K562 (cell line): ENCODE measurements around the gene RIOK3. TPM values are rescaled to one million over a fixed set of nuclear protein-coding genes. Genes with fewer than 3 reads are reported as not detected.
A peak's percentile ranks its signal among the peaks of the same experiment; 100 is the strongest.

Source experiments
- CHD4 ChIP-seq: fragments of 200-600 bp; sonication (generic); IDR thresholded peaks from 3 replicates; pipeline ENCODE4 v1.6.1; 2012; ENCODE audit warnings: low read depth, mild to moderate bottlenecking, mixed read lengths, low read length, inconsistent platforms; ENCODE audit not compliant: insufficient read depth, insufficient replicate concordance, poor library complexity, severe bottlenecking
- FOSL1 ChIP-seq: fragments of 200-800 bp; sonication (Bioruptor generic); conservative IDR thresholded peaks from 2 replicates; pipeline ENCODE4 v1.6.1; 2016; ENCODE audit warnings: missing genetic modification characterization, missing compliant biosample characterization
- MED1 ChIP-seq: sonication (generic); formaldehyde crosslinking; IDR thresholded peaks from 2 replicates; pipeline ENCODE4 v1.8.1; 2023; ENCODE audit warnings: missing genetic modification reagents, borderline replicate concordance
- MTF1 ChIP-seq: fragments of 250-450 bp; sonication (Bioruptor Pico); IDR thresholded peaks from 2 replicates; pipeline ENCODE4 v1.9.0; 2021; ENCODE audit warnings: moderate library complexity, mild to moderate bottlenecking, inconsistent platforms, borderline replicate concordance
- PHF8 ChIP-seq: fragments of 200-600 bp; sonication (generic); IDR thresholded peaks from 2 replicates; pipeline ENCODE4 v1.6.1; 2012; ENCODE audit warnings: mixed run types, mild to moderate bottlenecking, inconsistent platforms, low read length, moderate library complexity, borderline replicate concordance
- RBM14 ChIP-seq: fragments of 200-400 bp; formaldehyde crosslinking; IDR thresholded peaks from 2 replicates; pipeline ENCODE4 v1.6.1; 2018; ENCODE audit warnings: low read depth, mild to moderate bottlenecking, low read length, moderate library complexity, borderline replicate concordance; ENCODE audit not compliant: insufficient read depth
- RNF2 ChIP-seq: sonication (generic); IDR thresholded peaks from 2 replicates; pipeline ENCODE4 v1.6.1; 2016
- TGIF2 ChIP-seq: sonication (generic); formaldehyde crosslinking; IDR thresholded peaks from 2 replicates; pipeline ENCODE4 v1.8.1; 2022; ENCODE audit warnings: mild to moderate bottlenecking, missing genetic modification reagents, moderate library complexity
- ZNF133 ChIP-seq: fragments of 250-450 bp; sonication (Bioruptor Pico); IDR thresholded peaks from 2 replicates; pipeline ENCODE4 v1.4.0; 2020; ENCODE audit warnings: mild to moderate bottlenecking
- ZNF830 ChIP-seq: fragments of 250-450 bp; sonication (Bioruptor Pico); IDR thresholded peaks from 2 replicates; pipeline ENCODE4 v1.5.0; 2021; ENCODE audit warnings: mild to moderate bottlenecking
- polyA plus RNA-seq, 8 experiments: library from polyadenylated mRNA; depleted of rRNA in 4 of 8; stranded (reverse) in 5 of 8; unstranded in 3 of 8; fragments of >200 nt; fragmentation: Nextera tagmentation in 2 of 8; fragmentation: Illumina TruSeq in 1 of 8; extraction: Ambion mirVana in 2 of 8; extraction: Trizol in 1 of 8; gene quantifications; 2 replicates each; pipeline versions ENCODE4 v1.2.1 to v1.2.3, GENCODE V29; 2011 to 2014; ENCODE audit warnings: inconsistent platforms in 1 of 8, missing spikeins in 1 of 8
- total RNA-seq, 7 experiments: library from RNA; depleted of rRNA in 6 of 7; stranded (reverse); fragments of >200 nt in 6 of 7; fragmentation: Illumina TruSeq in 2 of 7; extraction: Trizol in 2 of 7; gene quantifications; 2 replicates each; pipeline versions ENCODE4 v1.2.1 to v1.2.3, GENCODE V29; 2011 to 2021; ENCODE audit warnings: low replicate concordance in 1 of 7
- TF ChIP-seq, protein P1 (sequence below): fragments of 250-450 bp; sonication (Bioruptor Pico); IDR thresholded peaks from 2 replicates; pipeline ENCODE4 v1.8.0; 2022; ENCODE audit warnings: inconsistent platforms, mild to moderate bottlenecking, moderate library complexity, borderline replicate concordance
- TF ChIP-seq, protein P2 (sequence below): conservative IDR thresholded peaks from 2 replicates; pipeline ENCODE4 v1.6.1; 2011; ENCODE audit warnings: low read depth, mild to moderate bottlenecking, low read length; ENCODE audit not compliant: control insufficient read depth
- TF ChIP-seq, protein P3 (sequence below): fragments of 250-450 bp; sonication (Bioruptor Pico); IDR thresholded peaks from 2 replicates; pipeline ENCODE4 v1.5.0; 2021; ENCODE audit warnings: mild to moderate bottlenecking, moderate library complexity
- TF ChIP-seq, protein P4 (sequence below): fragments of 250-450 bp; sonication (Bioruptor Pico); IDR thresholded peaks from 2 replicates; pipeline ENCODE4 v1.4.0; 2020; ENCODE audit warnings: mild to moderate bottlenecking
- TF ChIP-seq, protein P5 (sequence below): fragments of 250-450 bp; sonication (Bioruptor Pico); IDR thresholded peaks from 2 replicates; pipeline ENCODE4 v1.5.1; 2021; ENCODE audit warnings: mild to moderate bottlenecking
- TF ChIP-seq, protein P6 (sequence below): sonication (generic); formaldehyde crosslinking; IDR thresholded peaks from 2 replicates; pipeline ENCODE4 v1.8.0; 2022; ENCODE audit warnings: mild to moderate bottlenecking, low read depth, missing genetic modification reagents

Gene RIOK3
- total and polyA plus RNA-seq, 9 of the 15 experiments (the other 6 are each of a cell fraction or from before 2014, with no cell fraction given), result 21.4 to 89.5 (median 62.9) TPM

DNA sequence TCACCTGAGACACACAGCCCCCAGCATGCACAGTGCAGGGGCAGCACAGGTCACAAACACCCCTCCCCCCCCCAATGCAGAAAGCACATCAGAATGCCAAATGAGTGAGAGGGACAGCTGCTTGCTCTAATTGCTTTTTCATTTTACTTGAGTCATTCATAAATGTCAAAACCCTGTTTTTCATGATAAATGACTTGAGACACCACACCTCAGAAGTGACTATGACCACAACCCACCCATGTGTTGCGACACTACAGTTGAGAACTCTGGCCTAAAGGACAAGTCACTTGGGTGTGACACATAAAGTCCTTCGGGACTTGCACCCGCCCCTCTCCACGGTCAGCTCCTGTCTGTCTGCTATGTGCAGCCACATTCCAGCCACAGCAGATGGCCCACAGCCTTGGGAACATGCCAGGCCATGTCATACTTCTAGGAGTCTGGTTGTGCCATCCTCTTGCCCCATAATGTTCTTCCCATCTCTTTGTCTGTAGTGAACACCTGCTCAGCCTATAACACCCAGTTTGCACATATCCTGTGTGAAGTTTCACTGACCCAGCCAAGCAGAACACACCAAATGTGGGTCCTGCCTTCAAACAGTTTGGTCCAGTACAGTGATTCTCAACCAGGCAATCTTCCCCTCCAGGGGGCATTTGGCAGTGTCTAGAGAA lies 30.2 kb upstream of the RIOK3 start (continued):
- TF ChIP-seq, protein P1, sequence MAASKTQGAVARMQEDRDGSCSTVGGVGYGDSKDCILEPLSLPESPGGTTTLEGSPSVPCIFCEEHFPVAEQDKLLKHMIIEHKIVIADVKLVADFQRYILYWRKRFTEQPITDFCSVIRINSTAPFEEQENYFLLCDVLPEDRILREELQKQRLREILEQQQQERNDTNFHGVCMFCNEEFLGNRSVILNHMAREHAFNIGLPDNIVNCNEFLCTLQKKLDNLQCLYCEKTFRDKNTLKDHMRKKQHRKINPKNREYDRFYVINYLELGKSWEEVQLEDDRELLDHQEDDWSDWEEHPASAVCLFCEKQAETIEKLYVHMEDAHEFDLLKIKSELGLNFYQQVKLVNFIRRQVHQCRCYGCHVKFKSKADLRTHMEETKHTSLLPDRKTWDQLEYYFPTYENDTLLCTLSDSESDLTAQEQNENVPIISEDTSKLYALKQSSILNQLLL (CRISPR knock-in tag), result no peak
- TF ChIP-seq, protein P2, sequence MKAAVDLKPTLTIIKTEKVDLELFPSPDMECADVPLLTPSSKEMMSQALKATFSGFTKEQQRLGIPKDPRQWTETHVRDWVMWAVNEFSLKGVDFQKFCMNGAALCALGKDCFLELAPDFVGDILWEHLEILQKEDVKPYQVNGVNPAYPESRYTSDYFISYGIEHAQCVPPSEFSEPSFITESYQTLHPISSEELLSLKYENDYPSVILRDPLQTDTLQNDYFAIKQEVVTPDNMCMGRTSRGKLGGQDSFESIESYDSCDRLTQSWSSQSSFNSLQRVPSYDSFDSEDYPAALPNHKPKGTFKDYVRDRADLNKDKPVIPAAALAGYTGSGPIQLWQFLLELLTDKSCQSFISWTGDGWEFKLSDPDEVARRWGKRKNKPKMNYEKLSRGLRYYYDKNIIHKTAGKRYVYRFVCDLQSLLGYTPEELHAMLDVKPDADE, result no peak
- TF ChIP-seq CHD4, result no peak
- no peak for TF ChIP-seq ZNF830
- TF ChIP-seq TGIF2 (CRISPR knock-in tag), result no peak
- TF ChIP-seq RBM14, result no peak
- no peak for TF ChIP-seq ZNF133 (CRISPR knock-in tag)
- no peak for TF ChIP-seq PHF8
- TF ChIP-seq FOSL1 (tag), result peak; percentile 89
- TF ChIP-seq MTF1, result no peak
- TF ChIP-seq MED1 (CRISPR knock-in tag), result no peak
- TF ChIP-seq, protein P3, sequence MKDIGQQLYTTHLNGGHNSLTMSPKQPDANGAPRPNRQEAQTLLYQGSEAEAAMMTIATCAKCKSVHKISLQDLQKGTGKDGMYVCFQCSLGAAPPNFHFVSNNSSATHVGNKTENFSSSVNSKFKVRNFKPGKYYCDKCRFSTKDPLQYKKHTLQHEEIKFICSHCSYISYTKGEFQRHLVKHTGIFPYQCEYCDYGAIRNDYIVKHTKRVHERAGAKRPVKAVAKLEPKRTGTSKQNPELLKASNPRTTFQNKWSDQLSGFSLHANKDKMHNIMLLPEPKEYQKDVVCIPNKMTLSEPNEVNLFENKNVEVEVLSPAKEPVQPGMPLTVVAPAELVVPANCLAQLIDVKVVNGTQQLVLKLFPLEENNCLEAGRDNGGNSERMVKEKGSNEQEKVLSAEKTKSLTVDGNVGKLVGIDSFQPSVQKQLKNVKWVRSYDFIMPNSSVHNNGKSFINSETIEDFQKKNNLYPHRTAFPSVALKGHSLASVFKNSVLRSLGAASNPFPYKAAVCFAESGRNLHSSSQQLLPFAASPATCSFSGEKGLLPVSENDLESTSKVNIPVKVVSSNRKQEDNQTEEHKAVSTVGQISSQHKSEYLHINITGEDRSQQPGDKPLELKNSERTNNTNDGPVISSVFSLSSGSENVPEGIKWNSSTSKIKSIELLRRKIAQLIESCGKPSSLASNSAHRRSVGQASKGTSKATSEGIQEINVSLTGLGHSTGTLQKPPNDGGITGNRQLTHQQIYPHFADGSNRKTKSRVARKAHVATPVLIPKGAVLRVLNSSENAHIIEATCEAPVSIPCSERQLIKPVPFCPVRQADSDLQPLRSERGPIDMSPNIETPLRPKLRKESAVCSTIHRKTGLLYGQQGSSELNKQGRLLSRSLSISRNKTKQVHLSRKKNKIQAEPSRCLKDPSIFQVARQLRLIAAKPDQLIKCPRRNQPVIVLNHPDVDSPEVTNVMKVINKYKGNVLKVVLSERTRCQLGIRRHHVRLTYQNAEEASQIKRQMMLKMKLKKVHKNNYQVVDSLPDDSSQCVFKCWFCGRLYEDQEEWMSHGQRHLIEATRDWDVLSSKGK (CRISPR knock-in tag), result no peak
- peak; percentile 59; the same call in 1 of the 2 replicates for TF ChIP-seq RNF2
- TF ChIP-seq, protein P4, sequence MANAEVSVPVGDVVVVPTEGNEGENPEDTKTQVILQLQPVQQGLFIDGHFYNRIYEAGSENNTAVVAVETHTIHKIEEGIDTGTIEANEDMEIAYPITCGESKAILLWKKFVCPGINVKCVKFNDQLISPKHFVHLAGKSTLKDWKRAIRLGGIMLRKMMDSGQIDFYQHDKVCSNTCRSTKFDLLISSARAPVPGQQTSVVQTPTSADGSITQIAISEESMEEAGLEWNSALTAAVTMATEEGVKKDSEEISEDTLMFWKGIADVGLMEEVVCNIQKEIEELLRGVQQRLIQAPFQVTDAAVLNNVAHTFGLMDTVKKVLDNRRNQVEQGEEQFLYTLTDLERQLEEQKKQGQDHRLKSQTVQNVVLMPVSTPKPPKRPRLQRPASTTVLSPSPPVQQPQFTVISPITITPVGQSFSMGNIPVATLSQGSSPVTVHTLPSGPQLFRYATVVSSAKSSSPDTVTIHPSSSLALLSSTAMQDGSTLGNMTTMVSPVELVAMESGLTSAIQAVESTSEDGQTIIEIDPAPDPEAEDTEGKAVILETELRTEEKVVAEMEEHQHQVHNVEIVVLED (CRISPR knock-in tag), result no peak
- TF ChIP-seq, protein P5, sequence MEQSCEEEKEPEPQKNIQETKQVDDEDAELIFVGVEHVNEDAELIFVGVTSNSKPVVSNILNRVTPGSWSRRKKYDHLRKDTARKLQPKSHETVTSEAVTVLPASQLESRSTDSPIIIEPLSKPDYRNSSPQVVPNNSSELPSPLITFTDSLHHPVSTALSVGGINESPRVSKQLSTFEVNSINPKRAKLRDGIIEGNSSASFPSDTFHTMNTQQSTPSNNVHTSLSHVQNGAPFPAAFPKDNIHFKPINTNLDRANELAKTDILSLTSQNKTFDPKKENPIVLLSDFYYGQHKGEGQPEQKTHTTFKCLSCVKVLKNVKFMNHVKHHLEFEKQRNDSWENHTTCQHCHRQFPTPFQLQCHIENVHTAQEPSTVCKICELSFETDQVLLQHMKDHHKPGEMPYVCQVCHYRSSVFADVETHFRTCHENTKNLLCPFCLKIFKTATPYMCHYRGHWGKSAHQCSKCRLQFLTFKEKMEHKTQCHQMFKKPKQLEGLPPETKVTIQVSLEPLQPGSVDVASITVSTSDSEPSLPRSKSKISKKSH (CRISPR knock-in tag), result no peak
- TF ChIP-seq, protein P6, sequence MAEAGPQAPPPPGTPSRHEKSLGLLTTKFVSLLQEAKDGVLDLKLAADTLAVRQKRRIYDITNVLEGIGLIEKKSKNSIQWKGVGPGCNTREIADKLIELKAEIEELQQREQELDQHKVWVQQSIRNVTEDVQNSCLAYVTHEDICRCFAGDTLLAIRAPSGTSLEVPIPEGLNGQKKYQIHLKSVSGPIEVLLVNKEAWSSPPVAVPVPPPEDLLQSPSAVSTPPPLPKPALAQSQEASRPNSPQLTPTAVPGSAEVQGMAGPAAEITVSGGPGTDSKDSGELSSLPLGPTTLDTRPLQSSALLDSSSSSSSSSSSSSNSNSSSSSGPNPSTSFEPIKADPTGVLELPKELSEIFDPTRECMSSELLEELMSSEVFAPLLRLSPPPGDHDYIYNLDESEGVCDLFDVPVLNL (CRISPR knock-in tag), result no peak
